K562 treated with DMSO at 1 percent for 4 hours (cell line): Measurements from ENCODE around the gene LATS1. TPM values are rescaled to one million over a fixed set of nuclear protein-coding genes. Genes with fewer than 3 reads are reported as not detected.

ENCODE experiments used
- total RNA-seq: library from RNA; unstranded; fragments of 300-600 nt; gene quantifications from 2 replicates; pipeline ENCODE4 v1.2.3, GENCODE V29; 2022; ENCODE audit not compliant: insufficient read depth

The LATS1 gene
- 8.2 and 8.8 TPM in 2 replicates for total RNA-seq

GRCh38 chr6:149717588-149718458 is at the start of gene LATS1:
Gene LATS1 (minus strand): TSS chr6:149718101. CDS start chr6:149702126, 15,975 bp downstream.

GRCh38 chr6:149749594-149750135 is 31.8 kb upstream of the LATS1 start, which contains the start of gene PCMT1:
Gene PCMT1 (plus strand): TSS chr6:149749741. CDS start chr6:149749902, 161 bp downstream.

GRCh38 chr6:149746147-149746946 is 28.4 kb upstream of the LATS1 start, which contains the start of gene NUP43:
Gene NUP43 (minus strand): TSS chr6:149746529. CDS start chr6:149746495, 34 bp downstream.

GRCh38 chr6:149648148-149649145 is 69.5 kb downstream of the LATS1 start, which contains the start of gene KATNA1:
Gene KATNA1 (minus strand): TSS chr6:149648714. CDS start chr6:149638547, 10,167 bp downstream.

Other genes starting within 250 kb of the LATS1 start
- not detected in 2 replicates for gene ZC3H12D, start 233.1 kb downstream of the LATS1 start, total RNA-seq
- gene PPIL4, start 172.1 kb downstream of the LATS1 start, total RNA-seq = 9.3 and 10.4 TPM in 2 replicates
- gene GINM1, start 151.7 kb downstream of the LATS1 start, total RNA-seq = 14.4 and 16.2 TPM in 2 replicates
- 21.9 and 28.2 TPM in 2 replicates for gene KATNA1, start 69.4 kb downstream of the LATS1 start, total RNA-seq
- gene NUP43, start 28.4 kb upstream of the LATS1 start, total RNA-seq = 20.6 and 22.4 TPM in 2 replicates
- 336 and 409 TPM in 2 replicates for gene PCMT1, start 31.6 kb upstream of the LATS1 start, total RNA-seq
- 2.5 and 3.4 TPM in 2 replicates for gene LRP11, start 146.3 kb upstream of the LATS1 start, total RNA-seq
- not detected in 2 replicates for gene RAET1E, start 180.0 kb upstream of the LATS1 start, total RNA-seq
- not detected in 2 replicates for gene RAET1G, start 205.0 kb upstream of the LATS1 start, total RNA-seq
- 6.3 and 11.0 TPM in 2 replicates for gene ULBP2, start 223.9 kb upstream of the LATS1 start, total RNA-seq
- 6.3 and 8.8 TPM in 2 replicates for gene ULBP1, start 245.8 kb upstream of the LATS1 start, total RNA-seq